Measurements from ENCODE around the gene SLC17A3.

GRCh38 chr6:25898289-25898977, 24.4 kb upstream of the SLC17A3 start:
- TF ChIP-seq CTCF (IDR thresholded peaks at IDR 0.05): no peak
- TF ChIP-seq NFYB (CRISPR knock-in tag; conservative IDR thresholded peaks at IDR 0.05; ENCODE audit: low read depth): no peak; the same call in 1 of the 2 replicates
- TF ChIP-seq FOXP1 (CRISPR knock-in tag; IDR thresholded peaks at IDR 0.05; ENCODE audit: borderline replicate concordance): no peak
- no peak for TF ChIP-seq CBFB (CRISPR knock-in tag; IDR thresholded peaks at IDR 0.05; ENCODE audit: low read depth)
- no peak for TF ChIP-seq MAX (CRISPR knock-in tag; IDR thresholded peaks at IDR 0.05)
- TF ChIP-seq NR2C2 (CRISPR knock-in tag; IDR thresholded peaks at IDR 0.05): no peak
- TF ChIP-seq E2F4 (CRISPR knock-in tag; IDR thresholded peaks at IDR 0.05; ENCODE audit: borderline replicate concordance, low read depth): no peak
- TF ChIP-seq ARID4B (CRISPR knock-in tag; IDR thresholded peaks at IDR 0.05; ENCODE audit: borderline replicate concordance): no peak
- no peak for TF ChIP-seq HMGXB4 (CRISPR knock-in tag; IDR thresholded peaks at IDR 0.05)
- no peak for TF ChIP-seq ATF3 (CRISPR knock-in tag; conservative IDR thresholded peaks at IDR 0.05)
